Fibroblast of skin of left quadriceps (primary cell): ENCODE results near the gene PPFIA2.

Experiments
- DNase-seq, 2 experiments: peaks; one replicate each; pipeline ENCODE4 v3.0.0-alpha.2; 2013; ENCODE audit warnings: low read depth in 2 of 2

The PPFIA2 gene

DNA sequence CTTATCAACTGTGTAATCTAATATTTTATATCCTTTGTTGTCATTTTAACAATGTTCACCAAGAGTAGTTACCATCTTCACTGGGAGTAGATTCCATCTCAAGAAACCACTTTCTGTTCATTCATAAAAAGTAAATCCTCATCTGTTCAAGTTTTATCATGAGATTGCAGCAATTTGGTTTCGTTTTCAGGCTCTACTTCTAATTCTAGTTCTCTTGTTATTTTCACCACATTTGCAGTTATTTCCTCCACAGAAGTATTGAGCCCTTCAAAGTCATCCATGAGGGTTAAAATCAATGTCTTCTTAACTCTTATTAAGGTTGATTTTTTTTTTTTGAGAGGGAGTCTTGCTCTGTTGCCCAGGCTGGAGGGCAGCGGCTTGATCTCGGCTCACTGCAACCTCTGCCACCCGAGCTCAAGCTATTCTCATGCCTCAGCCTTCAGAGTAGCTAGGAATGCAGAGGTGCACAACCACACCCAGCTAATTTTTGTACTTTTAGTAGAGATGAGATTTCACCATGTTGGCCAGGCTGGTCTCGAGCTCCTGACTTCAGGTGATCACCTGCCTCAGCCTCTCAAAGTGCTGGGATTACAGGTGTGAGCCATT is 404.7 kb downstream of the PPFIA2 start:
- DNase-seq: no peak

DNA sequence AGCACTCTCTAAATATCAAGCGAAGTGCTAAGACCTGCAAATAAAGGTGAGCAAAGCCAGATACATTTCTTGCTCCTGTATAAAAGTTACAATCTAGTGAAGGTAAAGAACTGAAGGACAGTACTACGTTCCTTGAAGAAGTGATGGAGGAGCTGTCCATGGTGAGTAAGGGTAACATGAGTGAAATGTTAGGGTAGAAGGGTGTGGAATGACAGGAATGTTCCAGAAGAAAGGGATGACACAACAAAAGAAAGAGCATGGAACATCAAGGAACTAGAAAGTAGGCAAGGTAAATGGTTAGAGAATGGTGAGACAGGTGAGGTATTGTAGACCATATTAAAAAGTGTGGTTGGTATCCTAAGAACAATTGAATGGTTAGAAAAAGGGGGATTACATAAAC is 408.8 kb downstream of the PPFIA2 start:
- DNase-seq: no peak

DNA sequence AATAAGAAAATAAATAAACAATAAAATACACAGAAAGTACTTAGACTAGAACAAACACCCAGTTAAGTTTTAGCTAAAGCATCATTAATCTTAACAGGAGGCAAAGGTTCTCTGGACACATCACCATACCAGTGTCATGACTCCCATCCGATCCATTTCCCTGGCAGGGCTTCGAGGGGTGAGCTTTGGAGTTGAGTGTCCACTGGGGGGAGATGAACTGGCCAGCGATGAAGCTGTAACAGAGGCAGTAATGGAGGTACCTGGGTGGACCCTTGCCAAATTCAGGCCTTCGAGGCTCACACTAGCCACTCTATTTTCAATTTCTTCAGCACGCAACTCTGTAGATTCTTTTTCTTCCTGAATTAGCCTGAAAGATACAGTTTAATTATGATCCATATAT is 411.7 kb downstream of the PPFIA2 start:
- DNase-seq: no peak

DNA sequence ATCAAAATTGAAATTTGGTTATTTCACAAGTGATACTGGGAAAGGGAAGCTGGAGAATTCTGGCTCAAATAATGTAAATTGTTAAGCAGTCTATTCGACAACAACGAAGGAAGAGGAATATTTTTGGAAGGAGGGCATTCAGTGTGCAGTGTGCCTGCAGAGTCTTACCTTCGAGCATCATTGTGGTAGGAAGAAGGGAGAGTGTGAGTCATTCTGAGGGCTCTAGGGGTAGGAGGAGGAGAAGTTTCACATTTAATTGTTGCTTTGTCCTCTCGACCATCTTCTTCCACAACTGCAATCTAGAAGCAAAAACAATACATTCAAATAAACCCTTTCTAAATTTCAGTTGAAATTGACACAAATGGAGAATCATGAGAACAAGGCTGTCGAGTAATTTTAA is 418.2 kb downstream of the PPFIA2 start:
- no peak for DNase-seq

DNA sequence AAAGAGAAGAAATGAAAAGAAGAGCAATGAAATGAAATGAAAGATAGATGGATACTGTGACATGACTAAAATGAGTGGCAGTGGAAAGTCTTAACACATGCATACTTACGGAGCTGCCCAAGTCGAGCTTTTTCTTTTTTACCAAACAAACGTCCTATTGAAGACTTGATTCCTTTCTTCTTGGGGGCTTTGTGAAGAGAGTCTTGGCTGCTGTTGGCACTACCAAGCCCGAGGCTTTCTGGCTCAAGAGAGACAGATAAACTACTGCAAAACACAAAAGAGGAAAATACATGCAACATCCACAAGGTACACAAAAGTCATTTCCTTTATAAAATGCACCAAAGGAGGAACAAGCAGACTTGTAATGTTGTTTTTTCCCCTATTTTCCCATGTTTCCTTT is 420.1 kb downstream of the PPFIA2 start:
- DNase-seq: no peak

DNA sequence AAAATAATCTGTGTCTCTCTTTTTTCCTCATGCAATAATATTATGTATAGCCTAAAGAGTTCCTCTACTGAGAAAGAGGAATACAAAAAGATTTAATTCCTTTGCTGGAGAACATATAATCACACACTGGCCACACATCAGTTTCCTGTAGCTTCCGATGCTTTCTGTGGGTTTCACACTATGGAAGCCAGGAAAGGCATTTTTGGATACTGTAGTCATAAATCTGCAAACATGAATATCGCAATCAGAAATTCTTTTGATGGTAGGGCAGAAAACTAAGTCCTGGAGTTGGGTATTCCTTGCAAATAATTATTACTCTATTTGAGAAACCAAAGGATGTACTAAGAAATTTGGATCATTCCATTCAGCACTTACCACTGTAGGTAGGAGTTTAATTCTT is 421.3 kb downstream of the PPFIA2 start:
- peak; percentile 3 for DNase-seq

DNA sequence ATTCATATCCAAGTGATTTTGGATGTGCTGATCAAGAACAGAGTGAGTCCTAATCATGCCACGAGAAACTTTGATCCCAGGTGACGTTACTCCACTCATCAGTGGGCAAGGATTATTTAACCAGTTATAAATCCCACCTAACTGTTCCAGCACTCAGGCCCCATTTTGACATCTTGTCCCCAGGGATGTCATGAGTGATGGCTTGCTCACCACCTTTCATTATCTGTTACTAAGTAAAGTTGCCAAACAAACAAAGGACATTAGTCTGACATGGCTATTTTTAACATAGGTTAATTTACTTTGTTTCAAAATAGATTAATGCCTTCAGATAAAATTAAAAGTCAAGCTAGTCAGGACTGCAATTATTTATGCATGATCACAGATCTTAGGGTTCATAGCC is 425.3 kb downstream of the PPFIA2 start:
- DNase-seq: no peak

DNA sequence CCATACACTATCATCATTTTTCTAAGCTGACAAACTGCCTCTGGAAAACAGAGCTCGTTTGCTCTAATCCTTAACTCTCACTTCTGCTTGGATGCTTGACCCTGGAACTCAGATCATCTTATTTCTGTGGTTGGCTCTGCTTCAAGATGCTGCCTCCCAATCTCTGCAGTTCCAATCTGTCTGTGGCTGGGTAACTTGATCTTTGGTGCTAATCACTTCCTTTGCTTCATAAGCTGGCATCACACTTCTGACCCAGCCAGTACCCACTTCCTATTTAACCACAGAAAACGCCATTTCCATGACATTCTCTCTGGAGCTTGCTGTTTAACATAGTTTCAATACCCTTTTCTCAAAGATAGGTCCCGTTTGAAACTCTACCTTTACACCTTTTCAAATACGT is 427.1 kb downstream of the PPFIA2 start:
- DNase-seq: no peak

DNA sequence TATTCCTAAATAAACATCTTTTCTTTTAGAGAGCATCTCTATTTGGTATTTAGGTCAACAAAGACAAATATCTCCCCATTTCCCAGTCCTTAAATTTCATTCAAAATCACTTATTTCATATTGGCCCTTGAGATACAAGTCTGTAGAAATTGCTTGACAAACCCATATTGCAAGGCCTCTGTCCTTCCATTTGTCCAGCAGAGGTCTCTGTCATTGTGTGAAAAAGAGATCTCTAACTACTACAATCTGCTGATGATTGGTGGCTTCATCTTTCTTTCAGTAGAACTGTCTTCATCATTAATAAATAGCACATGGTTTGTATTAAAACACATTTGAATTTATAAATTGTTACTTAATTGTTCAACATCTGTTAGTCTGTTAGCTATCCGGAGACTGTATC is 428.7 kb downstream of the PPFIA2 start:
- no peak for DNase-seq

DNA sequence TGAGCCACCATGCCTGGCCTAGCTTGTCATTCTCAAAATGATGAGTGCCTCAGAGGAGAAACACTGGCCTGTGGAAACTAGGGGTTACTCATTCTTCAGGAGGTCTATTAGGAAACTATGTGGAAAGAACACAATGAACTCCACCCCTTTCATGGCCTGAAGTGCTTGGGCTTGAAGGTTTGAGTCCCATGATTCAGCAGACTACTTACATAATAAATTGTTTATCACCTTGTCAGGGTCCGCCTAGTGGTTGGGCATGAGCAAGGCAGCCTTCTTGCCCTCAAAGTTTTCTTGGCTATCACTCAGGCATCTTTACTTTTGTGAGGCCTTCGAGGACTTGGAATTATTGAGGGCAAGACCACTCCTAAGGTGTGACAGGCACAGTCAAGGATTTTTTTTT is 430.1 kb downstream of the PPFIA2 start:
- DNase-seq: no peak

DNA sequence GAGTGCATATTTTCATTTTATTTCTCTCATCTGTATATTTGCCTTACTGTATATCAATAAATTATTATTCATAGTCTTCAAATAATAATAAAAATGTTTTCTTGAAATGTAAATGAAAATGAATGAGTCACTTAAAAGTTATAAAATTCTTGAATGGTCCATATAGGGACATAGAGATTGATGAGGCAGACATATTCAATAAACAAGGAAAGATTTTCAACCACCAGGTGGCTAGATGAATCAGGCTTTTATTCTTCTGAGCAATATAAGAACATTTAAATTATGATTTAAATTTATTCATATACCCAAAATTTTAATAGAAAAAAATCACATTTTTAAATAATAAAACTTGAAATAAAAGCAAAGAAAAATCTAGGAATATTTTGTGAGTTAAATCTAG is 431.7 kb downstream of the PPFIA2 start:
- DNase-seq: no peak

DNA sequence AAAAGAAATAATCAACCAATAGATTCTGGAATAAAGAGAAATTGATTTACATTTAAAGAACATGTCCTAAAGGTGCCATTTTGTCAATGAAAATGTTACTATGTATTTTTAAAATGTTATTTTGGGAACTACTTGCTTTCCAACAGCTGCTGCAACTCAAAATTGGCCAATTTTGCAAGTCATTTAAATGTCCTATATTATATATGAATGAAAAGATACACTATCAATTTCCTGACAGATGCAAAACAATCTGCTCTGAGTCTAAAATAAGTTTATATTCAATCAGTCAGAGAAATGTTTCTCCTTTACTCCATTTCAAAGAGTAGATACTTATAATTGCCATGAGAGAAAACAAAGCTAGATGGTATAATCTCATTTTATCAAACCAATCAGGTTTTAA is 434.1 kb downstream of the PPFIA2 start:
- no peak for DNase-seq

DNA sequence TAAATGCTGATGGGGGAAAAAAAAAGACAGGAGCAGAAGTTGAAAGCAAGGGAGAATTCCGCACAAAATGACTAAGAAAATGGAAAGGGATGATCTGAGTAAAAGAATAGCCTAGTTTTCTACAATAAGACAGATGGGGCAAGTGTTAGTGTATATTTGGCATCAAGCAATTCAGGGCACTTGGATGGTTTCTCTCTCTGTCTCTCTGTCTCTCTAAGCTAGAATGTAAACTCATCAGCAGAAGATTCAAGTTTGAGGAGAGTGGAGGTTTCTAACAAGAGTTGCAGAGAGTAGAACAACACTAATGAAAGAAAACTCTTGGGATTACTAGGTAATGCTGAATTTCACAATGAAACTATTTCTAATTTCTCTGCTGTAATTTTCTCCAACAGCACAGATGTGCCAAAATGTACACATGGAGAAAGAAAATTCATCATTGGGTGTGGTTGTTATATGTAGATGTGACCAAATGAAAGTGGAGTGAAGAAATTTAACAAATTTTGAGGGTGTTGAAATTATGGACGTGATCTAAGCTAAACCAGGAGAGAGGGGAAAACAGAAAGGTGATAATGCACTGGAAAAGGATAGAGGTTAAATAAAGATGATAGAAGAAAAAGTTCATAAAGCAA is 444.1 kb downstream of the PPFIA2 start:
- DNase-seq: no peak

DNA sequence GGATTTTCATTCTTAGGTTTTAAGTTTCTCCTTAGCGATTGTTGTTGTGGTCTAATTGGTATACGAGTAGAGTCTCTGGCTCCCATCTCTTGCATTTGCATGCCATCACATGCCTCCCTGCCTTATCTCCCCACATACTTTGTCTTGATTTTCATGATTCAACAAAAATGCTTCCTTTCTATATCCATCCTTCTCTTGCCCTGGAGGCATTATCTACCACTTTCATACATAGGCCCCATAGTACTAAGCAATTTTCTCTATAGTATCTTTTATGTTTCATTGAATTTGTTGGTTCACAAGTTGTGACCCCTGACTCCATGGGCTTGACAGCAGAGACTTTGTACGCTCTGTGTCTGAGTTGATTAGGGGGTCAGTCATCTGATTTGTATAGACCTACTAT is 455.2 kb downstream of the PPFIA2 start:
- DNase-seq: no peak

DNA sequence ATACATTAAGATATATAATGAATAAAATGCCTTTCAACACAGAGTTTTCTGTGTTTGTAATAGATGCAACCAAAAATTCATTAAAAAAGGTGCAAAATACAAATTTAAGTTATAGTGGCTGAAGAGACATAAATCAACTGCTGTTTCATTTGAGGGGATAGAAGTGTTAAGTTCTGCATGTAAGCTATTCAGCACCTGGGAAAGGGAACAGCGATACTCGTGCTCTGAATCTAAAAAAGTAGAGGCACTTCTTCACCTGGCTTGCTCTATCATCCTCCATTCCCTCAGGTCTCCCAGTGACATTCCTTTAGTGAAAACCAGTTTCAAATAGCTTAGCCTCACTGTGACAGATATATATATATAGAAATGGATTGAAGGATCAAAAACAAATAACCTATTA is 458.7 kb downstream of the PPFIA2 start:
- no peak for DNase-seq

DNA sequence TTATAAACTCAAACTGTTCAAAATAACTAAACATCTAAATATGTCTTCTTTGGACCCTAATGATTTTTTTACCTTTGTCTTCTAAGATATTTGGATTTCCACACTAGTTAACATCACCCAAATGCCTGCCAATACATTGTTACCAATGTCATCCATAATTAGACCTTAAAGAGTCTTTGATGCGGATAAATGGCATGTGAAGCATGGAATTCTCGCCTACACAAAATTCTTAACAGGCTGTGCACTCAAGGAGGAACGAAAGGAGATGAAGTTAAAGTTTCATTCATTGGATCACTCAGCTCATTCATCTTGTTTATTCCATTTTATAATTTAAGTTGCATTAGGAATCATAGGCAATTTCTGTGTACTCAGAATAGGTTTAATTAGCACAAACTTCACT is 461.5 kb downstream of the PPFIA2 start:
- peak in 1 of 2 experiments; percentile 17 for DNase-seq

DNA sequence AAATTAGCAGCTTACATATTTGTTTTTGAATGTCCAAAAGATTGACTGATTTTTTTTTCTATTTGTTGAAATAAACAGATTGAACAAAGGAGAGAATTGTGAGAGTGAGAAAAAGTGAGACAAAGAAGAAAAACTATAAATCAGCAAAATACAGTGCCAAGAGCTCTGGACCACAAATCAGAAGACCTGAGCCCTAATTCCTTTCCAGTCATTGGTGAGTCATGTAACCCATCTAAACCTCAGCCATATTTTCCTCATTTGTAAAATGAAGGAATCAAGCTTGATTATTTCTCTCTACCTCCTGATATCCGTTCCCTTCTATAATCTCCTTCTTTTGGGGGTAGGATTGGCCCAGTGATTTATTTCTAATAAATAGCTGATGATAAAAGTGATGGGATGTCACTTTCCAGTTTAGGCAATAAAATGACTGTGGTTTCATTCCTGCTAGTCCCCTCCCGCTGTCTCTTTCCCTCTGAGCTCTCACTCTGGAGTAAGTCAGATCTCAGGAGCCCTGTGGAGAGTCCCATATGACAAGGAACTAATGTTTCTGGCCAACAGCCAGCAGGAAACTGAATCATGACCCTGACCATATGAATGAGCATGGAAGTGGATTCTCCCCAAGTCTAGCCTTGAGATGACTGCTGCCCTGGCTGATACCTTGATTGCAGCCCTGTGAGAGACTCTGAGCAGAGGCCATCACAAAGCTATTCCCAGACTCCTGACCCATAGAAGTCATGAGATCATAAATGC is 462.4 kb downstream of the PPFIA2 start:
- peak; percentile 84 to 87 for DNase-seq

DNA sequence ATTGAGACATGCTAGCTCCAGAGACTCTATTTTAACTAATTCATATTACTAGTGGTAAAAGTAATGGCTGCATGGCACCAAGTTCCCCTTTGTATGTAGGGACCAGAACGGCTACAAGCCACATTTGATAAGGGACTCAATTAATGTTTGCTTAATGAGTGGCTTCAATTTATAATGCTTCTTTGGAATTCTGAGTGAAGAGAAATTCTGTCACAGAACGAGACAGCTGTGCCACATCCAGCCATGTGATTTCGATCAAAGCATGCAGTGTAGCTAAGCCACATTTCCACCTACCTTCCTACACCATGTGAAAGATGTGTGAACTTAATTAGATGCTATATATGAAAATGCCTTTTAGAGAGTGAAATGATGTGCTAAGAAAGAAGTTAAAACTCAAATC is 463.9 kb downstream of the PPFIA2 start:
- DNase-seq: no peak

DNA sequence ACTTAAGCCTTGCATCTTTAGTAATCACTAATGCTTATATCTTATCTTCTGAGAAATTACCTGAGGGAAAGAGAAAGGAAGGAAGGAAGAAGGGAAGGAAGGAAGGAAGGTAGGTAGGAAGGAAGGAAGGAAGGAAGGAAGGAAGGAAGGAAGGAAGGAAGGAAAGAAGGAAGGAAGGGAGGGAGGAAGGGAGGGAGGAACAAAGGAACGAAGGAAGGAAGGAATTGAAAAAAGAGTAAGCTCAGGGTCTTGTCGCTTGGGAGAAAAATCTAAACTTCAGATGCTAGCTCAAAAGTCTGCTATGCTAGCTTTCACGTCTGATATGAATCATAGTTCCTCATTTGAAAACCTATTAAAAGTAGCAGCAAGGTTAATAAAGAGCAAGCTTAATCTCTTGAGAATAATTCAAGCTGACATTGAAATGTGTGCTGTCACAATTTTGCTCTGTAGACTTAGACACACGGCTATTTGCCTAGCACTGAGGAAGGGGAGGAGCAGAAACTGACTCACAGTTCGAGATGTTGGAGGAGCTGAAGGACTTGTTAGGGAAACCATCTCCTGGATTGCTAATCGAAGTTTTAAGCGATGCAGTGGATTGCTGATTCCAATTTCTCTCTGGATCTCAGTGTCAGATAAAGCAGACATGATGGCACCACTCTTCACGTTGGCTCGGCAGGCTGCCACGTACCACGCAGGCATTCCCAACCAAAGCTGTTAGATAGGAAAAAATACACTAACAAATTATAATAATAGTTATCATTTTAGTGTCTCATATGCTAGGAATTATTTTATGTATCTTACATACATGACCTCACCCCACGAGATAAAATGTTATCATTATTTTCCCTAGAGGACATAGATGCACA is 464.6 kb downstream of the PPFIA2 start:
- DNase-seq: peak; percentile 15 to 21

DNA sequence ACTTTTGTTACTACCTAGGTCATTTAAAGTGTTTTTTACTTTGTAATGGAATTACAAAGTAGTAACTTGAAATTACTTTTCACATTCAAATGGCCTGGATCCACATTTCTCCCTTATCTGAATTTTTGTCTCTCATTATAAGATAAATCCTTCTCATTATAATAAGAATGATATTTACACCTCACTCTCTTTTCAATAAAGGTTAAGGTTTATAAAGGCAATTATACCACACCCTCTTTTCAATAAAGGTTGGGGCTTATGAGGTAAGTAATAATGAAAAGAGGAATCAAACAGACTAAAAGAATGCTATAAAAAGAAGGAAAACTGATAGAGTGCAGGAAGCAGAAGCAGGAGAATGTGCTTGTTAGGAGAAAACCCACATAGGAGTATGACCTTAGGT is 470.5 kb downstream of the PPFIA2 start:
- no peak for DNase-seq

DNA sequence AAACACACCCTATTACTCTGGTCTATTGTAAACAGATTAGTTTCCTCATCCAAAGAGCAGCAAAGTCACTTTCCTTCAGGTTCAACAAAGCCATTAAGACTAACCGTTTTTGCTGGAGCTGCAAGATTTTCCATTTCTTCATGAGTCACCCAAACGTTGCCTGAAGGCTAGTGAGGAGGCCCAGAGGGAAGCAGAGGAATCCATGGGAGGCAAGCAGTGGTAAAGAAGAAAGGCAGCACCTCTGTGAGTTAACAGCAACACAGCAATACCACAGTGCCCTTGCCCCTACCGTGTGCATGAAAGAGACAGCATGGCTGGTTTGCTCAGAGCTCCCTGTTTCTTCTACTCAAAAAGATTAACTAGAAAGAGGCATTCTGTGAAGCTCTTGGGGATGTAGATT is 475.0 kb downstream of the PPFIA2 start:
- DNase-seq: no peak
